A204.1 (cell line): Measurements from ENCODE around the gene ARL6IP1.
"Not testable (repeated sequence)": the region's sequence is repeated elsewhere in the genome, so short reads cannot be mapped to it uniquely, and the experiment has no call there.

ENCODE experiments used
- FAIRE-seq: peaks from 2 replicates; lab custom pipeline; 2012; peaks lifted over from hg19 to GRCh38; lab: Jason Lieb, UNC

ARL6IP1 gene

GRCh38 chr16:18799500-18799899 is 1.8 kb downstream of the ARL6IP1 start:
- no peak for FAIRE-seq

GRCh38 chr16:18797746-18798145 is 3.6 kb downstream of the ARL6IP1 start:
- FAIRE-seq = no peak

GRCh38 chr16:18796377-18796776 is 5.0 kb downstream of the ARL6IP1 start:
- FAIRE-seq = no peak

GRCh38 chr16:18792836-18793433 is 8.4 kb downstream of the ARL6IP1 start:
- no peak for FAIRE-seq

GRCh38 chr16:18789850-18790706 is 11.3 kb downstream of the ARL6IP1 start, which contains the start of gene RPS15A:
Gene RPS15A, minus strand, starts transcription at chr16:18790334. Its CDS starts 1,221 bp downstream, at chr16:18789113.
- FAIRE-seq = peak; percentile 93

- FAIRE-seq = no peak
Observed at GRCh38 chr16:18789515-18789849, 11.9 kb downstream of the ARL6IP1 start.

- FAIRE-seq = no peak
Observed at GRCh38 chr16:18788828-18789514, 12.4 kb downstream of the ARL6IP1 start.

GRCh38 chr16:18784917-18785623 is 16.3 kb downstream of the ARL6IP1 start:
- no peak for FAIRE-seq

- FAIRE-seq = no peak
Observed at GRCh38 chr16:18783430-18784341, 17.7 kb downstream of the ARL6IP1 start.

GRCh38 chr16:18782697-18783429 is 18.5 kb downstream of the ARL6IP1 start:
- FAIRE-seq = no peak

GRCh38 chr16:18781232-18781631 is 20.1 kb downstream of the ARL6IP1 start:
- FAIRE-seq = not testable (repeated sequence)

GRCh38 chr16:18780460-18781026 is 20.8 kb downstream of the ARL6IP1 start:
- not testable (repeated sequence) for FAIRE-seq

GRCh38 chr16:18777664-18778063 is 23.7 kb downstream of the ARL6IP1 start:
- FAIRE-seq = not testable (repeated sequence)

GRCh38 chr16:18776334-18776733 is 25.0 kb downstream of the ARL6IP1 start:
- FAIRE-seq = not testable (repeated sequence)

- FAIRE-seq = not testable (repeated sequence)
Observed at GRCh38 chr16:18774651-18775050, 26.7 kb downstream of the ARL6IP1 start.

- not testable (repeated sequence) for FAIRE-seq
Observed at GRCh38 chr16:18772171-18772570, 29.2 kb downstream of the ARL6IP1 start.

GRCh38 chr16:18770336-18770962 is 30.9 kb downstream of the ARL6IP1 start:
- FAIRE-seq = not testable (repeated sequence)

- not testable (repeated sequence) for FAIRE-seq
Observed at GRCh38 chr16:18767217-18767616, 34.1 kb downstream of the ARL6IP1 start.

GRCh38 chr16:18762713-18763112 is 38.6 kb downstream of the ARL6IP1 start:
- FAIRE-seq = not testable (repeated sequence)
